Caco-2 (cell line): ENCODE measurements around the gene MYL7. TPM values are rescaled to one million over a fixed set of nuclear protein-coding genes. Genes with fewer than 3 reads are reported as not detected.

Source experiments
- BruUV-seq: library from RNA; stranded (reverse); fragments of 400-500 nt; replicated peaks from 2 replicates; lab custom pipeline; 2021; lab: Mats Ljungman, UMichigan
- CTCF ChIA-PET: fragments of 300-600 bp; sonication (Branson Sonifier 250); formaldehyde crosslinking; loops from one replicate; lab custom pipeline; 2022; ENCODE audit warnings: antibody characterized with exemption; lab: Charles Lee
- POLR2A ChIA-PET: fragments of 300-600 bp; sonication (Branson Sonifier 250); formaldehyde crosslinking; loops from one replicate; lab custom pipeline; 2022; ENCODE audit warnings: antibody characterized with exemption; lab: Charles Lee
- DNase-seq, 2 experiments: peaks; one replicate each; pipeline versions ENCODE4 v3.0.0 to v3.0.0-alpha.2; 2020 to 2022
- H3K27me3 ChIP-seq: replicated peaks from 2 replicates; pipeline ENCODE4 v1.6.0; 2011; ENCODE audit warnings: low read length; ENCODE audit not compliant: control insufficient read depth, insufficient read depth
- H3K36me3 ChIP-seq: 2 replicates; pipeline ENCODE4 v1.5.1; 2011; ENCODE audit warnings: low read length; ENCODE audit not compliant: control insufficient read depth, insufficient read depth
- H3K4me1 ChIP-seq: fragments of 250-450 bp; sonication (Bioruptor Pico); 2 replicates; pipeline ENCODE4 v1.5.1; 2020; ENCODE audit warnings: mild to moderate bottlenecking
- H3K4me3 ChIP-seq: 2 replicates; pipeline ENCODE4 v1.5.1; 2011; ENCODE audit warnings: low read depth, mild to moderate bottlenecking, control low read depth, low read length
- H3K9me3 ChIP-seq: fragments of 250-450 bp; sonication (Bioruptor Pico); 2 replicates; pipeline ENCODE4 v1.5.1; 2020; ENCODE audit warnings: mild to moderate bottlenecking, moderate library complexity
- H3K27ac Mint-ChIP-seq: one replicate; pipeline ENCODE4 v1.8.0; 2022; ENCODE audit warnings: mixed read lengths; ENCODE audit not compliant: unreplicated experiment
- H3K27me3 Mint-ChIP-seq: one replicate; pipeline ENCODE4 v1.8.0; 2022; ENCODE audit warnings: mixed read lengths; ENCODE audit not compliant: insufficient read depth, unreplicated experiment
- H3K36me3 Mint-ChIP-seq: one replicate; pipeline ENCODE4 v1.8.0; 2022; ENCODE audit warnings: mild to moderate bottlenecking, mixed read lengths; ENCODE audit not compliant: insufficient read depth, unreplicated experiment
- H3K4me1 Mint-ChIP-seq: one replicate; pipeline ENCODE4 v1.8.0; 2022; ENCODE audit warnings: low read depth, mixed read lengths; ENCODE audit not compliant: unreplicated experiment
- H3K4me3 Mint-ChIP-seq: one replicate; pipeline ENCODE4 v1.8.0; 2022; ENCODE audit warnings: mild to moderate bottlenecking, moderate library complexity, mixed read lengths; ENCODE audit not compliant: unreplicated experiment
- H3K9me3 Mint-ChIP-seq: one replicate; pipeline ENCODE4 v1.8.0; 2022; ENCODE audit warnings: mixed read lengths; ENCODE audit not compliant: unreplicated experiment
- CTCF ChIP-seq, 2 experiments: fragments of 200-600 bp in 1 of 2; IDR thresholded peaks; 1 replicate in 1 of 2; 2 replicates in 1 of 2; pipeline versions ENCODE4 v1.5.1 to v1.8.0; 2011 to 2022; ENCODE audit warnings: antibody characterized with exemption in 1 of 2, control low read depth in 1 of 2, inconsistent platforms in 1 of 2, low read depth in 1 of 2, low read length in 1 of 2, mild to moderate bottlenecking in 1 of 2, moderate library complexity in 1 of 2; ENCODE audit not compliant: insufficient read depth in 1 of 2, severe bottlenecking in 1 of 2, unreplicated experiment in 1 of 2
- intact Hi-C: fragments of 100-400 bp; cut with micrococcal nuclease; formaldehyde crosslinking; loops from one replicate; pipeline ENCODE4 v1.10.0; 2022; ENCODE audit not compliant: unreplicated experiment
- total RNA-seq: library from RNA; stranded (reverse); gene quantifications from 2 replicates; pipeline ENCODE4 v1.2.3, GENCODE V29; 2022

Gene MYL7
- total RNA-seq, 1 experiment from 2014 or later = 16.2 TPM

GRCh38 chr7:44114586-44115310, 26.4 kb downstream of the MYL7 start:
- intact Hi-C loops = no loop called here

DNA sequence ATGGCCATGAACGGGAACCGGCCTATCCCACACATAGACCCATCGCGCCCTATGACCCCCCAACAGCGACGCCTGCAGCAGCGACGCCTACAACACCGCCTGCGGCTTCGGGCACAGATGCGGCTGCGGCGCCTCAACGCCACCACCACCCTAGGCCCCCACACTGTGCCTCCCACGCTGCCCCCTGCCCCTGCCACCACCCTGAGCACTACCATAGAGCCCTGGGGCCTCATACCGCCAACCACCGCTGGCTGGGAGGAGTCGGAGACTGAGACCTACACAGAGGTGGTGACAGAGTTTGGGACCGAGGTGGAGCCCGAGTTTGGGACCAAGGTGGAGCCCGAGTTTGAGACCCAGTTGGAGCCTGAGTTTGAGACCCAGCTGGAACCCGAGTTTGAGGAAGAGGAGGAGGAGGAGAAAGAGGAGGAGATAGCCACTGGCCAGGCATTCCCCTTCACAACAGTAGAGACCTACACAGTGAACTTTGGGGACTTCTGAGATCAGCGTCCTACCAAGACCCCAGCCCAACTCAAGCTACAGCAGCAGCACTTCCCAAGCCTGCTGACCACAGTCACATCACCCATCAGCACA, 27.3 kb downstream of the MYL7 start:
- ChIA-PET CTCF (interaction anchor here (0.6 kb wide), 1 partner anchor 87 kb away, joined by 12 read pairs; no protein-coding TSS in a partner anchor), POLR2A (no interaction called here)
- intact Hi-C loops = no loop called here
- BruUV-seq = no TSS peak
- TF ChIP-seq CTCF (IDR thresholded peaks at IDR 0.05; ENCODE audit: insufficient read depth in 1 of 2, low read depth in 1 of 2, low read length in 1 of 2, severe bottlenecking in 1 of 2, unreplicated experiment in 1 of 2) = no peak
- Histone ChIP-seq H3K4me3 (no peak overlapping the region), H3K27me3 (no peaks in the 10 kb centered on the region), H3K9me3 (no peaks in the 10 kb centered on the region), H3K4me1 (no peaks in the 10 kb centered on the region), H3K36me3 (no peaks in the 10 kb centered on the region; the same call in none of the 2 replicates)
- no peak overlapping the region for H3K27ac Mint-ChIP-seq
- no peak for DNase-seq
- peak overlapping the region; percentile 64 for H3K4me3 Mint-ChIP-seq
- H3K9me3 Mint-ChIP-seq = no peaks in the 10 kb centered on the region
- H3K27me3 Mint-ChIP-seq = no peaks in the 10 kb centered on the region
- peaks cover 39% of the 10 kb centered on the region for H3K36me3 Mint-ChIP-seq
- H3K4me1 Mint-ChIP-seq = no peaks in the 10 kb centered on the region

More at GRCh38 chr7:44114586-44115310, 26.4 kb downstream of the MYL7 start:
- Histone ChIP-seq H3K36me3 (peaks cover 2% of the 10 kb centered on the region), H3K9me3 (no peaks in the 10 kb centered on the region), H3K4me1 (no peaks in the 10 kb centered on the region), H3K4me3 (no peak overlapping the region), H3K27me3 (no peaks in the 10 kb centered on the region)
- Mint-ChIP-seq H3K36me3 (peaks cover 39% of the 10 kb centered on the region), H3K27ac (no peak overlapping the region), H3K9me3 (no peaks in the 10 kb centered on the region), H3K4me3 (no peak overlapping the region), H3K27me3 (no peaks in the 10 kb centered on the region), H3K4me1 (no peaks in the 10 kb centered on the region)
- no peak for TF ChIP-seq CTCF (IDR thresholded peaks at IDR 0.05; ENCODE audit: insufficient read depth in 1 of 2, low read depth in 1 of 2, low read length in 1 of 2, severe bottlenecking in 1 of 2, unreplicated experiment in 1 of 2)
- ChIA-PET POLR2A (no interaction called here), CTCF (interaction anchor here (0.6 kb wide), 1 partner anchor 86 kb away, joined by 12 read pairs; no protein-coding TSS in a partner anchor)
- no peak for DNase-seq
- no TSS peak for BruUV-seq

- H3K4me1 ChIP-seq = no peaks in the 10 kb centered on the region
- Mint-ChIP-seq H3K27ac (no peak overlapping the region), H3K4me3 (peak overlapping the region; percentile 64), H3K4me1 (no peaks in the 10 kb centered on the region), H3K9me3 (no peaks in the 10 kb centered on the region), H3K27me3 (no peaks in the 10 kb centered on the region), H3K36me3 (peaks cover 36% of the 10 kb centered on the region)
- ChIA-PET CTCF (interaction anchor here (1.3 kb wide), 1 partner anchor 41 kb away, joined by 3 read pairs; no protein-coding TSS in a partner anchor), POLR2A (interaction anchor here (1.5 kb wide), 1 partner anchor 10 kb away, joined by 5 read pairs; the partner anchor contains the start of gene POLD2)
- no peak overlapping the region for H3K4me3 ChIP-seq
- no peaks in the 10 kb centered on the region; the same call in none of the 2 replicates for H3K36me3 ChIP-seq
- intact Hi-C loops = no loop called here
- no peaks in the 10 kb centered on the region for H3K27me3 ChIP-seq
- no TSS peak for BruUV-seq
- TF ChIP-seq CTCF (IDR thresholded peaks at IDR 0.05; ENCODE audit: insufficient read depth in 1 of 2, low read depth in 1 of 2, low read length in 1 of 2, severe bottlenecking in 1 of 2, unreplicated experiment in 1 of 2) = no peak
- DNase-seq = no peak
- H3K9me3 ChIP-seq = no peaks in the 10 kb centered on the region
These were observed 28.0 kb downstream of the MYL7 start for GRCh38 chr7:44112997-44113763.
